ENCODE results near the gene VEGFC. TPM values are rescaled to one million over a fixed set of nuclear protein-coding genes. Genes with fewer than 3 reads are reported as not detected.

Gene VEGFC
- polyA plus RNA-seq, 1 donor from 2014 or later: 0.63 TPM

DNA sequence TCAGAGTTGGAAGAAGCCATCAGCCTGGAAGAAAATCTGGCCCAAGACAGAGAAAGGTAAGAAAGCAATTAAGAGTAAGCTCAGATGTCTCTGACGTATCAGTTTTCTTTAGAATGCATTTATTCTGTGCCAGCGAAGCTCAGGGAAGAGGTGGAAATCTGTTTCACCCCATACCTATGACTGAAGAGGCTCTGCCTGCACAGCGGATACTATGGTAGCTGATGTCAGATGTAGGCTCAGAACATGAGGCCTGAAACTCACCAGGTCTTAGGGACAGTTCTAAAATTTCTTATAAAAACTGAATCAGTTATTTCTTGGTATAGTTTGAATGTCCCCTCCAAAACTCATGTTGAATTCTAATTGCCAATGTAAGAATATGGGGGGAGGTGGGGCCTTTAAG lies 30.9 kb downstream of the VEGFC start:
- Histone ChIP-seq H3K9ac (ENCODE audit: low read length) (no peak overlapping the region), H2AFZ (ENCODE audit: low read depth, low read length) (no peak overlapping the region), H3K4me2 (ENCODE audit: low read length) (no peak overlapping the region), H4K20me1 (ENCODE audit: insufficient read depth) (no peaks in the 10 kb centered on the region), H3K79me2 (replicated peaks; ENCODE audit: insufficient read depth, low read length) (no peaks in the 10 kb centered on the region), H3K4me3 (ENCODE audit: low read length) (no peak overlapping the region), H3K27ac (ENCODE audit: low read length) (no peak overlapping the region), H3K9me3 (ENCODE audit: low read length) (no peaks in the 10 kb centered on the region), H3K36me3 (ENCODE audit: insufficient read depth, low read length) (no peaks in the 10 kb centered on the region), H3K27me3 (ENCODE audit: insufficient read depth, low read depth, low read length) (no peaks in the 10 kb centered on the region), H3K9me2 (ENCODE audit: insufficient read depth, low read length) (no peaks in the 10 kb centered on the region), H3F3A (ENCODE audit: insufficient read depth, low read length, poor library complexity, severe bottlenecking) (no peaks in the 10 kb centered on the region)
- TF ChIP-seq POLR2AphosphoS5 (IDR thresholded peaks at IDR 0.05) (no peak), TAF1 (IDR thresholded peaks at IDR 0.05; ENCODE audit: low read depth) (no peak), EZH2 (IDR thresholded peaks at IDR 0.05; ENCODE audit: borderline replicate concordance, insufficient read depth, low read length, poor library complexity, severe bottlenecking) (no peak), EP300 (conservative IDR thresholded peaks at IDR 0.05; ENCODE audit: poor library complexity, severe bottlenecking) (no peak), RAD21 (conservative IDR thresholded peaks at IDR 0.05) (no peak), MXI1 (conservative IDR thresholded peaks at IDR 0.05; ENCODE audit: poor library complexity, severe bottlenecking) (no peak), SMC3 (conservative IDR thresholded peaks at IDR 0.05; ENCODE audit: poor library complexity) (no peak)
- TF ChIP-seq, protein P1, sequence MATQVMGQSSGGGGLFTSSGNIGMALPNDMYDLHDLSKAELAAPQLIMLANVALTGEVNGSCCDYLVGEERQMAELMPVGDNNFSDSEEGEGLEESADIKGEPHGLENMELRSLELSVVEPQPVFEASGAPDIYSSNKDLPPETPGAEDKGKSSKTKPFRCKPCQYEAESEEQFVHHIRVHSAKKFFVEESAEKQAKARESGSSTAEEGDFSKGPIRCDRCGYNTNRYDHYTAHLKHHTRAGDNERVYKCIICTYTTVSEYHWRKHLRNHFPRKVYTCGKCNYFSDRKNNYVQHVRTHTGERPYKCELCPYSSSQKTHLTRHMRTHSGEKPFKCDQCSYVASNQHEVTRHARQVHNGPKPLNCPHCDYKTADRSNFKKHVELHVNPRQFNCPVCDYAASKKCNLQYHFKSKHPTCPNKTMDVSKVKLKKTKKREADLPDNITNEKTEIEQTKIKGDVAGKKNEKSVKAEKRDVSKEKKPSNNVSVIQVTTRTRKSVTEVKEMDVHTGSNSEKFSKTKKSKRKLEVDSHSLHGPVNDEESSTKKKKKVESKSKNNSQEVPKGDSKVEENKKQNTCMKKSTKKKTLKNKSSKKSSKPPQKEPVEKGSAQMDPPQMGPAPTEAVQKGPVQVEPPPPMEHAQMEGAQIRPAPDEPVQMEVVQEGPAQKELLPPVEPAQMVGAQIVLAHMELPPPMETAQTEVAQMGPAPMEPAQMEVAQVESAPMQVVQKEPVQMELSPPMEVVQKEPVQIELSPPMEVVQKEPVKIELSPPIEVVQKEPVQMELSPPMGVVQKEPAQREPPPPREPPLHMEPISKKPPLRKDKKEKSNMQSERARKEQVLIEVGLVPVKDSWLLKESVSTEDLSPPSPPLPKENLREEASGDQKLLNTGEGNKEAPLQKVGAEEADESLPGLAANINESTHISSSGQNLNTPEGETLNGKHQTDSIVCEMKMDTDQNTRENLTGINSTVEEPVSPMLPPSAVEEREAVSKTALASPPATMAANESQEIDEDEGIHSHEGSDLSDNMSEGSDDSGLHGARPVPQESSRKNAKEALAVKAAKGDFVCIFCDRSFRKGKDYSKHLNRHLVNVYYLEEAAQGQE (IDR thresholded peaks at IDR 0.05; ENCODE audit: borderline replicate concordance): no peak
- TF ChIP-seq, protein P2, sequence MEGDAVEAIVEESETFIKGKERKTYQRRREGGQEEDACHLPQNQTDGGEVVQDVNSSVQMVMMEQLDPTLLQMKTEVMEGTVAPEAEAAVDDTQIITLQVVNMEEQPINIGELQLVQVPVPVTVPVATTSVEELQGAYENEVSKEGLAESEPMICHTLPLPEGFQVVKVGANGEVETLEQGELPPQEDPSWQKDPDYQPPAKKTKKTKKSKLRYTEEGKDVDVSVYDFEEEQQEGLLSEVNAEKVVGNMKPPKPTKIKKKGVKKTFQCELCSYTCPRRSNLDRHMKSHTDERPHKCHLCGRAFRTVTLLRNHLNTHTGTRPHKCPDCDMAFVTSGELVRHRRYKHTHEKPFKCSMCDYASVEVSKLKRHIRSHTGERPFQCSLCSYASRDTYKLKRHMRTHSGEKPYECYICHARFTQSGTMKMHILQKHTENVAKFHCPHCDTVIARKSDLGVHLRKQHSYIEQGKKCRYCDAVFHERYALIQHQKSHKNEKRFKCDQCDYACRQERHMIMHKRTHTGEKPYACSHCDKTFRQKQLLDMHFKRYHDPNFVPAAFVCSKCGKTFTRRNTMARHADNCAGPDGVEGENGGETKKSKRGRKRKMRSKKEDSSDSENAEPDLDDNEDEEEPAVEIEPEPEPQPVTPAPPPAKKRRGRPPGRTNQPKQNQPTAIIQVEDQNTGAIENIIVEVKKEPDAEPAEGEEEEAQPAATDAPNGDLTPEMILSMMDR (IDR thresholded peaks at IDR 0.05; ENCODE audit: poor library complexity, severe bottlenecking): no peak

DNA sequence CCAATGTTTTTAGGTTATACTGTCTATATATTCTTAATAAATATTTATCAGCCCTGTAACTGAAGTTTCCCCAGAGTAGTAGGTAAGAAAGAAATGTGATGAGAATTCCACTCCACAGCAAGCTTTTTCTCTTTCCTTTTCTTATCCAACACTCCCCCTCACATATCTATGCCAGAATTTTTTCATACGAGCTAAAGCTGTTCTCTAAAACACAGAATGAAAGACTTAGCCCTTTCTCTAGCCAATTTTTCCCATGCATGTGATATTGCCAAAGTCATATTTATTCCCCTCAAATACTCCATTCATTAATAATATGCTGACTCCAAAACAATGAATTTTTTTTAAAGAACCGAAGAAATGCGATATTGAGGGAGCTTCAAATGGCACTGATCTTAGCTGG lies 32.3 kb downstream of the VEGFC start:
- Histone ChIP-seq H3K9me3 (ENCODE audit: low read length) (no peaks in the 10 kb centered on the region), H3F3A (ENCODE audit: insufficient read depth, low read length, poor library complexity, severe bottlenecking) (no peaks in the 10 kb centered on the region), H3K27ac (ENCODE audit: low read length) (no peak overlapping the region), H3K36me3 (ENCODE audit: insufficient read depth, low read length) (no peaks in the 10 kb centered on the region), H3K4me2 (ENCODE audit: low read length) (no peak overlapping the region), H3K9me2 (ENCODE audit: insufficient read depth, low read length) (no peaks in the 10 kb centered on the region), H3K27me3 (ENCODE audit: insufficient read depth, low read depth, low read length) (no peaks in the 10 kb centered on the region), H3K4me3 (ENCODE audit: low read length) (no peak overlapping the region), H2AFZ (ENCODE audit: low read depth, low read length) (no peak overlapping the region), H3K9ac (ENCODE audit: low read length) (no peak overlapping the region), H4K20me1 (ENCODE audit: insufficient read depth) (no peaks in the 10 kb centered on the region), H3K79me2 (replicated peaks; ENCODE audit: insufficient read depth, low read length) (no peaks in the 10 kb centered on the region)
- TF ChIP-seq, protein P2 (IDR thresholded peaks at IDR 0.05; ENCODE audit: poor library complexity, severe bottlenecking): no peak
- TF ChIP-seq, protein P1 (IDR thresholded peaks at IDR 0.05; ENCODE audit: borderline replicate concordance): no peak
- TF ChIP-seq POLR2AphosphoS5 (IDR thresholded peaks at IDR 0.05): no peak
- no peak for TF ChIP-seq MXI1 (conservative IDR thresholded peaks at IDR 0.05; ENCODE audit: poor library complexity, severe bottlenecking)
- no peak for TF ChIP-seq EP300 (conservative IDR thresholded peaks at IDR 0.05; ENCODE audit: poor library complexity, severe bottlenecking)
- TF ChIP-seq TAF1 (IDR thresholded peaks at IDR 0.05; ENCODE audit: low read depth): no peak
- TF ChIP-seq EZH2 (IDR thresholded peaks at IDR 0.05; ENCODE audit: borderline replicate concordance, insufficient read depth, low read length, poor library complexity, severe bottlenecking): no peak
- TF ChIP-seq RAD21 (conservative IDR thresholded peaks at IDR 0.05): no peak
- no peak for TF ChIP-seq SMC3 (conservative IDR thresholded peaks at IDR 0.05; ENCODE audit: poor library complexity)

All from neural cell (in vitro differentiated cells).